OCI-LY1 (cell line): ENCODE data around the gene TTYH3.

Experiments used
- H2AFZ ChIP-seq: fragments of 200-600 bp; sonication (generic), shearing (Covaris generic); 2 replicates; pipeline ENCODE4 v1.6.0; 2014; ENCODE audit warnings: antibody characterized with exemption, mild to moderate bottlenecking, low read length
- H3F3A ChIP-seq: fragments of 200-600 bp; sonication (generic), shearing (Covaris generic); 2 replicates; pipeline ENCODE4 v1.6.0; 2014; ENCODE audit warnings: mild to moderate bottlenecking, antibody characterized with exemption, low read length, moderate library complexity; ENCODE audit not compliant: insufficient read depth
- H3K27ac ChIP-seq: fragments of 200-600 bp; sonication (generic); 2 replicates; pipeline ENCODE4 v1.5.1; 2014; ENCODE audit warnings: low read length, mixed run types, mild to moderate bottlenecking, low read depth; ENCODE audit not compliant: poor library complexity, severe bottlenecking
- H3K27me3 ChIP-seq: fragments of 200-600 bp; sonication (generic); 2 replicates; pipeline ENCODE4 v1.6.0; 2014; ENCODE audit warnings: antibody characterized with exemption, mild to moderate bottlenecking, low read length, moderate library complexity; ENCODE audit not compliant: insufficient read depth
- H3K36me3 ChIP-seq: fragments of 200-600 bp; sonication (generic); 2 replicates; pipeline ENCODE4 v1.6.1; 2014; ENCODE audit warnings: mild to moderate bottlenecking, antibody characterized with exemption, low read length, moderate library complexity, mixed read lengths; ENCODE audit not compliant: insufficient read depth
- H3K4me1 ChIP-seq: fragments of 200-600 bp; sonication (generic); 2 replicates; pipeline ENCODE4 v1.5.1; 2014; ENCODE audit warnings: mild to moderate bottlenecking, low read length, moderate library complexity; ENCODE audit not compliant: insufficient read depth, severe bottlenecking
- H3K4me2 ChIP-seq: fragments of 200-600 bp; sonication (generic), shearing (Covaris generic); 2 replicates; pipeline ENCODE4 v1.6.1; 2014; ENCODE audit warnings: low read length
- H3K4me3 ChIP-seq: fragments of 200-600 bp; sonication (generic); 2 replicates; pipeline ENCODE4 v1.5.1; 2014; ENCODE audit warnings: low read length, low read depth, mild to moderate bottlenecking, mixed read lengths; ENCODE audit not compliant: poor library complexity, severe bottlenecking
- H3K79me2 ChIP-seq: fragments of 200-600 bp; shearing (Covaris generic); 2 replicates; pipeline ENCODE4 v1.6.1; 2016; ENCODE audit warnings: mixed run types, low read length, mixed read lengths; ENCODE audit not compliant: insufficient read depth
- H3K9ac ChIP-seq: fragments of 200-600 bp; sonication (generic), shearing (Covaris generic); 2 replicates; pipeline ENCODE4 v1.6.1; 2014; ENCODE audit warnings: mild to moderate bottlenecking, low read length, mixed read lengths
- H3K9me2 ChIP-seq: fragments of 200-600 bp; sonication (generic), shearing (Covaris generic); 2 replicates; pipeline ENCODE4 v1.6.1; 2014; ENCODE audit warnings: low read depth, mild to moderate bottlenecking, low read length, mixed read lengths
- H3K9me3 ChIP-seq: fragments of 200-600 bp; shearing (Covaris generic); 2 replicates; pipeline ENCODE4 v1.6.1; 2014; ENCODE audit warnings: low read length, mixed read lengths
- H4K20me1 ChIP-seq: fragments of 200-600 bp; sonication (generic), shearing (Covaris generic); 2 replicates; pipeline ENCODE4 v1.6.0; 2016; ENCODE audit warnings: mild to moderate bottlenecking, low read length; ENCODE audit not compliant: insufficient read depth
- EZH2 ChIP-seq: fragments of 200-600 bp; sonication (generic), shearing (Covaris generic); IDR thresholded peaks from 2 replicates; pipeline ENCODE4 v1.8.0; 2017; ENCODE audit warnings: borderline replicate concordance, mixed run types, mild to moderate bottlenecking, antibody characterized with exemption, low read length, moderate library complexity, mixed read lengths
- TF ChIP-seq, protein P1 (sequence below): fragments of 200-600 bp; sonication (generic), shearing (Covaris generic); IDR thresholded peaks from 2 replicates; pipeline ENCODE4 v1.5.1; 2017; ENCODE audit warnings: mild to moderate bottlenecking, antibody characterized with exemption, low read length, moderate library complexity, mixed read lengths

TTYH3 gene

DNA sequence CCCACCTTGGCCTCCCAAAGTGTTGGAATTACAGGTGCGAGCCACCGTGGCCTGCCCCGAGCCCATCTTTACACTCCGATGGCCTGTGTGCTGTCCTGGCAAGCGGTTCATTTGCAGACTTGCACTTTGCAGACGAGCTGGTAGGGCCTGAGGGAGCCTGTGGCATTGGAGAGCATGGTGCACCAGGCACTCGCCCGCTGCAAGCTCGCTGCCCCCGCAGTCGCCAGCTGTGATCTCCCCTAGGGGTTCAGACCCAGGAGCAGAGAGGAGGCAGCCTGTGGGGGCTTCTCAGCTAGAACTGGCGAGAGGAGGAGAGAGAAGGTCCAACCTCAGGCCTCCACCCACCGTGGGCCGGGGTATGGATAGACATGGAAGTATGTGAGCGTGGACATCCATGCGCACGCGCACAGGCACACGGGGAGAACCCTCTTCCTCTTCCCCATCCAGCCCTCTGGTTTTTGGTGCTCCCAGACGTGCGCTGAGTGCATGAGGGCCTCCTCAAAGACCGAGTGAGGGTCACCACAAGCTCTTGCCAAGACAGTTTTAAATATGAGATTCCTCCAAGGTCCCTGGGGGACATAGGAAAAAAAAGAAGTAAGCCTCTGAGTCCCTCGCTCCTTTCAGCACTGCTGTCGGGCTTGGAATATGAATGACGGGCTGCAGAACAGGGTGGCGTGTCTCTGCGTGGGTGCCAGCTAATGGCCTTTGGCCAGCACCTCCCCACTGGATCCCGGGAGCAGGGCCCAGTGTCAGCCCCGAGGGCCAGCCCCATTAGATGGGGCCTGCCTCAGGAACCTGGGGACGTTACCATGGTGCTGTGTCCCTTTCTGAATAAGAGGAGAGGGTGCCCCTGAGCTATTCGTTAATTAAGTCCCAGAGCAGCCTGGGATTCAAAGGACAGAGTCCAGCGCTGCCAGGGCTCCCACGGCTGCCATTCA is 15.1 kb upstream of the TTYH3 start:
- Histone ChIP-seq H4K20me1 (no peaks in the 10 kb centered on the region), H2AFZ (no peak overlapping the region), H3F3A (peaks cover 6% of the 10 kb centered on the region; the same call in 1 of the 2 replicates), H3K79me2 (no peaks in the 10 kb centered on the region), H3K27me3 (no peaks in the 10 kb centered on the region; the same call in 1 of the 2 replicates), H3K27ac (no peak overlapping the region), H3K36me3 (no peaks in the 10 kb centered on the region), H3K4me1 (peaks cover 35% of the 10 kb centered on the region), H3K9me2 (no peaks in the 10 kb centered on the region), H3K9ac (no peak overlapping the region), H3K4me2 (no peak overlapping the region), H3K4me3 (no peak overlapping the region), H3K9me3 (no peaks in the 10 kb centered on the region)
- TF ChIP-seq EZH2: no peak
- TF ChIP-seq, protein P1, sequence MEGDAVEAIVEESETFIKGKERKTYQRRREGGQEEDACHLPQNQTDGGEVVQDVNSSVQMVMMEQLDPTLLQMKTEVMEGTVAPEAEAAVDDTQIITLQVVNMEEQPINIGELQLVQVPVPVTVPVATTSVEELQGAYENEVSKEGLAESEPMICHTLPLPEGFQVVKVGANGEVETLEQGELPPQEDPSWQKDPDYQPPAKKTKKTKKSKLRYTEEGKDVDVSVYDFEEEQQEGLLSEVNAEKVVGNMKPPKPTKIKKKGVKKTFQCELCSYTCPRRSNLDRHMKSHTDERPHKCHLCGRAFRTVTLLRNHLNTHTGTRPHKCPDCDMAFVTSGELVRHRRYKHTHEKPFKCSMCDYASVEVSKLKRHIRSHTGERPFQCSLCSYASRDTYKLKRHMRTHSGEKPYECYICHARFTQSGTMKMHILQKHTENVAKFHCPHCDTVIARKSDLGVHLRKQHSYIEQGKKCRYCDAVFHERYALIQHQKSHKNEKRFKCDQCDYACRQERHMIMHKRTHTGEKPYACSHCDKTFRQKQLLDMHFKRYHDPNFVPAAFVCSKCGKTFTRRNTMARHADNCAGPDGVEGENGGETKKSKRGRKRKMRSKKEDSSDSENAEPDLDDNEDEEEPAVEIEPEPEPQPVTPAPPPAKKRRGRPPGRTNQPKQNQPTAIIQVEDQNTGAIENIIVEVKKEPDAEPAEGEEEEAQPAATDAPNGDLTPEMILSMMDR: no peak

DNA sequence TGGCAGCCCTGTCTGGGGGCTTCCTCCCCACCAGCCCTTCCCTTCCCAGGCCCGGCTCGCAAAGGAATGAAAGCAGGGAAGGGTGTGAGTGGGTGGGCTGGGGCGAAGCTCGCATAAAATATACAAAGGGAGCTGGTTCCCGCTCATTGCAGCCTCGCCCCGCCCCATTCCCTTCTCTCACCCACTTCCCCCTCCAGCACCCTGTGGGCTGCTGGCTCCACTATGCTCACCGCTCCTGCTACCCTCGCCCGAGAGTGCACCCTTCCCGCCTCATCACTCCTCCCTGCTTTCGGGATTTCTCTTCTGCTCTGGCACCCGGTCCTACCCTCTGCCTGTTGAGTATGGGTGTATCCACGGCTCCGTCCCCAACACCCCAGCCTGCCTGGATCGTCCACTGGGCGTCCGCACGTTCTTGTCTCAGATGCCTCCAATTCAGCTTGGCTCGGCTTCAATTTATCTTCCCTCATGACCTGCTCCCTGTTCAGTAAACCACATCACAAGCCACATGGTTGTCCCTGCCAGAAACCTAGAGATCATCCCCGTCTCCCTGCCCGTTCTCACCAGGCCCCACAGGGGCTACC is 14.4 kb upstream of the TTYH3 start:
- Histone ChIP-seq H3K9me3 (no peaks in the 10 kb centered on the region), H3K9ac (no peak overlapping the region), H3K9me2 (no peaks in the 10 kb centered on the region), H3F3A (peaks cover 6% of the 10 kb centered on the region; the same call in 1 of the 2 replicates), H3K27me3 (no peaks in the 10 kb centered on the region; the same call in 1 of the 2 replicates), H3K4me1 (peaks cover 27% of the 10 kb centered on the region), H3K79me2 (no peaks in the 10 kb centered on the region), H3K27ac (no peak overlapping the region), H3K36me3 (no peaks in the 10 kb centered on the region), H3K4me3 (no peak overlapping the region), H3K4me2 (no peak overlapping the region), H4K20me1 (no peaks in the 10 kb centered on the region), H2AFZ (no peak overlapping the region)
- TF ChIP-seq, protein P1: no peak
- TF ChIP-seq EZH2: no peak

DNA sequence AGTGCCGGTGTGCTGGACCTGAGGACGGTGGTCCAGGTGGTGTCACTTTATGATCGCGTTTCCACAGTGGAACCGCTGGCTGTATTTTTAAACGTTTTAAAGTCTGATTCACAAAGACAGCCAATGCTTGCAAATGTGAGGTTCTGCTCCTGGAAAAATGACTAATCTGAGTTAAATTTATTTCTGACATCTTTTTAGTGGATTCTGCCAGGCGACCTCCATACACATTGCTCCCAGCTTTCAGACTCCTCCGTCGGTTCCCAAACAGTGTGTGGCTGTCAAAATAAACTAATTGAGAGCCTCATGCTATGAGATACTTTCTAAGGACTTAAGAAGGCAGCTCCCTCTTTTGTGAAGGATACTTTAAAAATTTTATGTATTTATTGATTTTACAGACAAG is 12.7 kb upstream of the TTYH3 start:
- peaks cover 5% of the 10 kb centered on the region; the same call in 1 of the 2 replicates for H3F3A ChIP-seq
- H3K9ac ChIP-seq: no peak overlapping the region
- H3K4me1 ChIP-seq: peaks cover 10% of the 10 kb centered on the region
- H2AFZ ChIP-seq: no peak overlapping the region
- no peaks in the 10 kb centered on the region for H3K36me3 ChIP-seq
- H3K27me3 ChIP-seq: no peaks in the 10 kb centered on the region; the same call in 1 of the 2 replicates
- H3K27ac ChIP-seq: no peak overlapping the region
- H3K79me2 ChIP-seq: no peaks in the 10 kb centered on the region
- no peaks in the 10 kb centered on the region for H3K9me2 ChIP-seq
- H4K20me1 ChIP-seq: no peaks in the 10 kb centered on the region
- no peak for TF ChIP-seq EZH2
- TF ChIP-seq, protein P1: no peak
- no peak overlapping the region for H3K4me3 ChIP-seq
- no peak overlapping the region for H3K4me2 ChIP-seq
- H3K9me3 ChIP-seq: no peaks in the 10 kb centered on the region
